Stimulated activated CD4-positive, alpha-beta T cell treated with anti-CD3 and anti-CD28 coated beads, Interleukin-2, amount 100 ng/mL, for 4 hours (primary cell): ENCODE measurements around the gene CFAP100.

Source experiments
- DNase-seq: peaks from one replicate; pipeline ENCODE4 v3.0.0-alpha.2; 2020; ENCODE audit warnings: low read depth

The CFAP100 gene

DNA sequence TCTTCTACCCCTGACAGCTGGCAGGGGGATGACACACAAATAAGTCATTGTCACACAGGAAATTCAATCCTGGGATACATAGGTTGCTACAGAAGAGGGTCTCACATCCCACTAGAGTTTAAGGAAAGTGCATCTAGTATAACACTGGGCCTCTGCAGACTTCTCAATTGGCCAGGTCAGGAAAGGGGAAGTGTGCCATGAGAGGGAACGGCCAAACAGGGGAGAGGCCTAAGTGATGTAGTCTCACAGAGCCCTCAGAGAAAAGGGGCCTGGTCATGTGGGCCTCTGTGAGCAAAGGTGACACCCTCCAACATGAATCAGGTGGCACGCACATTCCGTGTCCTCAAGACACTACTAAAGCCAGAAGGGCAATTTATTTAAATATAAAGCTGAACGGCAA is 69.8 kb downstream of the CFAP100 start:
- DNase-seq = no peak

DNA sequence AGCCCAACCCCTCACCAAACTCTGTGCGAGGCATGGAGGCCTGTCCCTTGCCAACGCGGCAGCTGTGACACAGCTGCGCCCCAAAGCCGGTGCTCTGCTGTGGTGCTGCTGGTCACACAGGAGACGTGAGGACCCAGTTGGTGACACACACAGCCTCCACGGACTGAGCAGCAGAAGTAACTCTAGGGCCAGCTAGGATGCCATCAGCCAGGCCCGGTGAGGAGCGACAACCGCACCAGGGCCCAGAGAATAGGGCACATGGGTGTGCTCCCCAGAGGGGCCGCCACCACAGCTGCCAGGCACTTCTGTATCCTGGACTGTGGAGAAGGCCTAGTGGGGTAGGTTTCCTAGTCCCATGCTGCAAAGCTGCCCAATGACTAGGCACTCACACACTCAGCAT is 70.3 kb downstream of the CFAP100 start:
- no peak for DNase-seq

DNA sequence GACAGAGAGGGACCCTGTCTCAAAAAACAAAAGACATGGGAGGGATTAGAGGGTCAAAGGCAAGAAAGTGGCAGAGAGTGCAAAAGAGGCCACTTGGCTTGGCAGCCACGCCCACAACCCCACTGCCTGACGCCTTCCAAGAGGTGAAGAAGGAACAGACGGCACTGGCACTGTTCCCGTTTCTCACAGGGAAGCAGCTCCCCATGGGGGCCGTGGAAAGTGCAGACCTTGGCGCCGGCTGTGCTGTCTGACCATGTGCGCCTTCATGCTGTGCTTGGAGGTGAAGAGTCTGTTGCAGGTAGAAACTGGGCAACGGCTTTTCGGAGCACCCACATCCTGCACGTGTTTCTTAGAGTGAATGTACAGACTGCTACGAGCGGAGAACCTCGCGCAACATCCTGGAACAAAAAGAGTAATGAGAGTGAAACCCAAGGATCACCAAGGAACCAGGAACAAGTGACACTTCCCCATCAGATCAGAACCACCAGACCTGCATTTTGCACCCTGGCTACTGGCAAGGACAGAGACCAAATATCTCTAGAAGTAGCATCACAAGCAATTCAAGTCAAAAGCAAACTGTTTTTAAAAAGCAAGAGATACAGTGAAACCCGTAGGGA is 71.3 kb downstream of the CFAP100 start:
- DNase-seq = no peak

DNA sequence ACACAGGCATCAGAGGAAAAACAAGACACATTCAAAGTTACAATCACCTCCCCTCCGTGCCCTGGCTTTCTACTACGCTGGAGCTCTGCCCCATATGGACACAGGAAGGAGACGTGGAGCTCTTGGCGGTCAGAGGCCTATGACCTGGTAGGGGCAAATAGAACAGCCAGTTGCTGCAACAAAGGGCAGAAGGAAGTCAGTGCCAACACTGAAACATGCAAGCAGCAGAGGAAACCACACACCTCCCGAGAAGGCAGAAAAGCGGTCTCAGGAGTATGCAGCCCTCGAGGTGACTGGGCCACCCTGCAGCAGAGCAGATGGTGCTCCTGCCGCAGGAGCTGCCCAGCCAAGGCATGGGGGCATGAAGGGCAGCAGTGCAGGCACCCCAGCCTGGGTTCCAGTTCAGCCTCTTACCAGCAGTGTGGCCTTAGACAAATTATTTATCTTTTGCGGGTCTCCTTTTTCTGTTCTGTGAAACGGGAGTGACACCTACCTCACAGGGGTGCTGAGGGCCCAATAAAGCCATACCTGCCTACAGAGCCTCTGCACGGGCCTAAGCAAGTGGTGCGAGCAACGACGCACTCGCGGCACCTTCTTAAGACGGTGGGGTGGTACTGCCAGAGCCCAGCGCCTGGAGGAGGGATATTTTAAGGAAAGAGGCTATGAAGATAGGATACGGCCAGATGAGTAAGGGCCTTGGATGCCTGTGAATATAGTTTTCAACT is 72.3 kb downstream of the CFAP100 start:
- no peak for DNase-seq

DNA sequence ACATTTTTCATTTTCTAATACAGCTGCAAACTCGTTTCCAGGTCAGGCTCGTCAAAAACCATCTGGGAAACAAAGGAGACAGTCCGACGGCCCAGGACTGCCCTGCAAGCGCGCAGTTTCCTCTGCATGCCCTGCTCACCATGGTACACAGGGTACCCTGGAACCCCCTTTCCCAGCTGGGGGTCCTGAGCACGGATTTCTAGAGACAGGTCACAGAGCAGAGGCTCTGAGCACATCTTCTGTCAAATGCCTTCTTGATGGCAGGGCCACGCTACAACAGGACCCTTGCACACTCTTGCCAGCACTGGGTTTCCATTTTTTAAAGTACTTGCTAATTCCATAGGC is 72.9 kb downstream of the CFAP100 start:
- no peak for DNase-seq

DNA sequence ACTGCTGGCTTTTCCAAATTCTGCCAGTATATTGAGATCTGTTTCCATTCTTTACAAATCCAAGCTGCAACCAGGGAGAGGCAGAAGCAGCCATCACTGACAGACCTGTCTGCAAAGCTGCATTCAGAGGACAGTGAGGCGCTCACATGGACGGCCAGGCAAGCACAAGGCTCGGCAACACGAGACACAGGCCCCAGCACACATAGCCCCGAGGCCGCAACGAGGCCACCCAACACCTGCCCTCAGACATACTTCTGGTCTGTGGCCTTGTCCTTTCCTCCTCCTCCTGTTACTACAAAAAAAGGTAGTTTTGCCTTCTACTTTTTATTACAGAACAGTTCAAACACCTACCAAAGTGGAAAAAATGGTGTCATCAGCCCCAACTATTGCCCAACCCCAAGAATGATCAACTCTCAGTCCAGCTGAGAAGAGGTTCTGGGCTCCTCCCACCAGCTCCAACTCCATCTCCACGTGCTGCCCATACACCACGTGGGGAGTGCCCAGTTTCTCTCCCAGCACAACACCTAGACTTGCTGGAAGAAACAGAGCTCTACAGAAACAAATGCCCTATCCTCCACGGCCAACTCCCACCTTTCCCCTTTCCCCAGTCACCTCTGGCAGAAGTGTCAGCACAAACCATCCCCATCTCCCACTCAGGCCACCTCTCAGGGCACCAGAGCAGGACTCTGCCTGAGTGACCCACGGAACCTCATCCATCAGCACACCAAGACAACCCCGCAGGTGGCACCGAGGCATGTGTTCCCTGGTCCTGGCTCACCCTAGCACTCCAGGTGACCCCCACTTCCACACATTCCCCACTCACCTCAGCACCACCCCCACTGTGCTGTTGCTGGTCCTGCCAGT is 73.6 kb downstream of the CFAP100 start:
- no peak for DNase-seq

DNA sequence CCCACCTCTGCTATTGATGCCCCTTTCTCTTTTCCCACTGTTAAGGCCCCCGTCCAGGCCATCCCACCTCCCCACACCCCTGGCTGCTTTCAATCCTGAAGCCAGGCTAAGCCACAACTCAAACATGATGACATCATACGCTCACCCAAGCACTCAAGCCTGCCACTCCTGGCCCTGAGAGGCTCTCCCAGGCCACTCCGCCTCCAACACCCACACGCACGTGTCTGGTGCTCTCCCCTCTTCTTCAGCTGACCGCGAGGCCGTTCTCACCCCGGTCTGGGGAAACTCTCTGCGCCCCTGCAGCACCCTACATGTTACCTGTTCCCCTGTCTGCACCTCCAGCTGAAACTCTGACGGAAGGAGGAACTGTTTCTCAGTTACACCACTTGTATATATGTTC is 74.8 kb downstream of the CFAP100 start:
- no peak for DNase-seq

DNA sequence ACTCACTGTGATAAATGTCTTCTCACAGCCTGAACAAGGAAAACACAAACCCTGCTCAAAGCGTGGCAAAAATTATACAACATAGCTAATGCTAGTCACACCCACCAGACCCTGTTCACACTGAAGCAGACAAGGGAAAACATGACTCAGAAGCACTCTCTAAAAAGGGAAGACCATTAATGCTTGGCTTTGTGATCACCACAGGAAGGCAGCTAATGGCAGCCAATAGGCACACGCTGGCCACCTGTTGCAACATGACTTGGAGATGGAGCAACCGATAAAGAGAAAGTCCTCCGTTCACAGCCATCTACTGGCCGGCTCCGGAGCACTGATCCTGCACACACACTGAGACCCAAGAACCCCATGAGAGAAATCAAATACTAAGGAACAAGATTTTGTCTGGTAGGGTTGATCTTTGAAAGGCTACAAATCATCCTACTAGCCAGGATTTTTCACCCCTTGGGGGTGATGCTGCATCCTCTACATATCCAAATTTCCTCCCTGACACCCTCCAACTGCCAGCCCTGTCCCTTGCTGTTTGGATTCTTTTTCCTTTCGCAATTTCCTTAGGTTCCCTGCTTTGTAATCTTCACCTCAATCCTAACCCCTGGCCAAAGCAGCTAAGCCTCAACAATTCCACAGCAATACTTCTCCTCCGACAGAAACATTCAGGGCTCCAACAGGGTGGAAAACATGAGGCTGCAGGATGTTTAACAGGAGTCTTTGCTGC is 77.7 kb downstream of the CFAP100 start:
- no peak for DNase-seq

DNA sequence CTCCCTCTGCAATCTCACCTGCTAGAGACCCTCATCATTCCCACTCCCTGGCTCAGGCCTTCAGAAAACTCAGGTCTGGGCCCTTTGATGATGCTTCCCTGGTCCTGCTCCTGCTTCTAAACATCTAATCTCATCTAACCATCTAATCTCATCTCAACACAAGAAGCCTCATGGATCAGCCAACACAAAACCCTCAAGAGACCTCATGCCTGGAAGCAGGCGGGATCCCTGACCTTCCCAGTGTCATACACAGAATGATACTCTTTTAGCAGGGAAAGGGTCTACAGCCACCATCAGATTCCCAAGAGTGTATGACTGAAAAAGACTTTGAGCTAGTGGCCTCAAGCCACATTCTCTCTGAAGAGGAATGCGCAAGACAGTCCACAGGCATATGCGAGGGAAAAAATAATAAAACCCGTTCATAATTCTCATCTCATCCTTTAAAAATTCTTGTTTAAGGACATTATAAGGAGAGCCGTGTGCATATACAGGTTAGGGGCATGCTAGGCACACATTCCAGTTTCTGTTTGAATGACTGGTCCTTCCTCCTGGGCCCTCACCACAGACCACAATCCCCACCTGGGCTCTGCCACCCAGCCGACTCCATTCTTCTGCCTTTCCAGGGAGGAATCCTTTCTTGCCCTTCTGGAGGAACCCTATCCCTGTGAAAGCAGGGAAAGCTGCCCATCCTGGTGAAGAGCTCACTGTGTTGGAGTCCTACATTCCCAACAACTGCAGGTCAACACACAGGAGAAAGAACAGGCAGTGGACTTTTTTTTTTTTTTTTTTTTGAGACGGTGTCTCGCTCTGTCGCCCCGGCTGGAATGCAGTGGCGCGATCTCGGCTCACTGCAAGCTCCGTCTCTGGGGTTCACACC is 78.8 kb downstream of the CFAP100 start:
- DNase-seq = no peak

DNA sequence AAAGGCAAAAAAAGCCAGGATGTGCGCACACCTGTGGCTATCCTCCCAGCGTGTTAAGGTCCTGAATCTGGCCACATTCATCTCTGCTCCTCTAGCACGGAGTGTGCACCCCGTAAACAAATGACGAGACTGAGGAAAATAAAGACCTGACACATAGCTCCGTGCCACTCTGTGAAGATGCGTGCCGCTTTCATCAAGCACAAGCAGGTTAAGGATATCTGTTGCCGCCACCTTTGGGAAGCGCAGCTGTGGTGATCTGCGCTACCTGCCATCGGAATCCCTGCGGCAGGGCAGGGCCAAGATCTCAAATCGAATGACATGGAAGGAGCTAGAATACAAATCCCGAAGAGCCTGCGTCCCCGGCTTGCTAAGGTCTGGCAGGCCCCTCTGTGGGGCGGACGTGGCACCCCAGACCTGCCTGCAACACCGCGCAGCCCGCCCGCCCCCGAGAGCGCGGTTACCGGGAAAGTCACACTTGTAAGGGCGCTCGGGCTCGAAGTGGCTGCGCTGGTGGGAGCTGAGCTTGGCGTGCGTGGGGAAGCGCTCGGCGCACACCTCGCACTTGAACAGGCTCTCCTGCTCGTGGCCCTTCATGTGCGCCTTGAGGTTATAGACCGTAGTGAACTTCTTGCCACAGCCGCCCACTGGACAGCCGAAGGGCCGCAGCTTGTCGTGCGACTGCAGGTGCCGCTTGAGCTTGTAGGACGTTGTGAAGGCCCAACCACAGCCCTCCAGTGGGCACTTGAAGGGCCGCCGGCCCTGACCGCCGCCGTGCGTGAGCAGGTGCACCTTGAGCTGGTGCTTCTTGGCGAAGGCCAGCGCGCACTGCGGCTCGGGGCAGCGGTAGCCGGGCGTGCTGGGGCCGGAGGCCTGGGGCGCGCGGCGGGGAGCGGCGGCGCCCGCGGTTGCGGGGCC is 80.0 kb downstream of the CFAP100 start:
- peak; percentile 19 for DNase-seq

DNA sequence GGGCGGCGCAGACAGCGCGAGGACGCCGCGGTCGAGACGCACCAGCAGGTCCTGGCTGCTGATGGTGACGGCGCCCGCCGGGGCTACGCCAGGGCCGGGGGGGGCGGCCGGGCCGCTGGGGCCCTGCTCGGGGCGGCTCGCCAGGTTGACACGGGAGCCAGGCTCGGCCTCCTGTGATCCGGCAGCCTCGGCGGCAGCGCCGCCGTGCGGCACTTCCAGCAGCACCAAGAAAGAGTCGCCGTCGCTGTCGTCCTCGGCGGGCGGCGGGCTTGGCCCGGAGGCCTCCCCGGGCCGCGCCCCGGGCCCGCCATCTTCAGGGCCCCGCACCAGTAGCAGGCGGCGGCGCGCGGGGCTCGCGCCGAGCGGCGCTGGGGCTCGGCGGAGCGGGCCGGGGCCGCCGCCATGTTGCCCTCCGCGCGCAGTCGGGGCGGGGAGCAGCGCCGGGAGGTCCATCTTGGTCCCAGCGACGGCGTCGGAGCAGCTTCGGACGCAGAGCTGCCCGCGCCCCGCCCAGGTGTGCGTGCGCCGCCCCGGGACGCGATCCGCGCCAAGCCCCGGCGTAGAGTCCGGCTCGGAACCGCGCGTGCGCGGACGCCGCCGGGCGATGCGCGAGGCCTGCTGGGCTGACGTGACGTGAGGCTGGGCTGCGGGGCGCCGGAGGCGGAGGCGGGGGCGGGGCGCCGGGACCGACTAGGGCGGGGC is 80.9 kb downstream of the CFAP100 start, which contains the start of gene ZXDC:
Gene ZXDC (minus strand): TSS at position 479 of the 702 bp plus-strand sequence. CDS start 26 bp downstream, at position 453.
- DNase-seq = peak; percentile 90

DNA sequence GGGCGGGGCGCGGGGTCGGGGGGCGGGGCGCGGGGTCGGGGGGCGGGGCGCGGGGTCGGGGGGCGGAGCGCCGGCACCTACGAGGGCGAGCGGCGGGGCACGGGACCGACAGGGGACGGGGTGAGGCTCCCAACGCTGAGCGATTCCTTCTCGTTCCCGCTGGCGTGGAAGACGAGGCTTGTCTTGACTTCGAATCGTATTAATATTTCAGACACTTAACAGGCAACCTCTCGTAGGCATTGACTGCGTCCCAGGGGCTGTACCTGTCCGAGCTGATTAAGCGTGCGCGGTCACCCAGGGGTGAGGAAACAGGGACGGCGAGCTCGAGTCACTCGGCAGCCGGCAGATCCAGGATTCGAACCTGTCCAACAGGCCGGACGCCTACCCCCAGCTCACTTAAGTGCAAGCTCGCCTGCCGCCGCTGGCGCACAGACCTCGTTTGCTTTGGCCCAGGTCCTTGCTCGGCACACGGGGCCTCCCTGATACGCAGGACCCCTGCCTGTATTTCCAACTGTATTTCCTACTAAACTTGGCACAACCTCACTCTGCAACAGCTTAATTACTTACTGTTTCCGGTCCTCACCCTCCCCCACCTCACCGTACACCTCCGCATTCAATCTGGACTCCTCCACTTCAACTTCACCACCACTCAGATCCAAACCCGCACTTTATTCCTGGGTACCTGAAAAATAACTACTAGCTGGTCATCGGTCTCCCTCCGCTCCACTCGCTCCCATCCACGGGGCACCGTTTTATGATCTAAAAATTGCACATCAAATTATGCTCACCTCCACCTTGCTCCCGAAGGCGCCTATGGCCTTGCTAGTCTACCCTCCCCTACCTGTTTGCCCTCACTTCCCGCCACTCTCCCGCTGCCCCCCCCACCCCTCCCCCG is 81.7 kb downstream of the CFAP100 start:
- DNase-seq = no peak

DNA sequence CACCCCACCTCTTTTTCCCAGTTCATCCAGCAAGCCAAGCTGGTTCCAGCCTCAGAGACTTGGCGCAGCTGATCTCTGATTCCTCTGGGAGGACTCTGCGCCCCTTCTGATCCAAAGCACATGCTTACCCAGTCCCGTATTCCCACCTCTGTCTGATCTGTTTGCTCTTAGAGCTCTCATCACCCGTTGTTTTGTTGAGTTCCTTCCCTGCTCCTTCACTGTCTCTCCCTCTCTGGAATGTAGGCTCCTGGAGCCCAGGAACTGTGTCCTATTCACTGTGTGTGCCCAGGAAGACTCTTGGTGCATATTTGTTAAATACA is 82.3 kb downstream of the CFAP100 start:
- no peak for DNase-seq

DNA sequence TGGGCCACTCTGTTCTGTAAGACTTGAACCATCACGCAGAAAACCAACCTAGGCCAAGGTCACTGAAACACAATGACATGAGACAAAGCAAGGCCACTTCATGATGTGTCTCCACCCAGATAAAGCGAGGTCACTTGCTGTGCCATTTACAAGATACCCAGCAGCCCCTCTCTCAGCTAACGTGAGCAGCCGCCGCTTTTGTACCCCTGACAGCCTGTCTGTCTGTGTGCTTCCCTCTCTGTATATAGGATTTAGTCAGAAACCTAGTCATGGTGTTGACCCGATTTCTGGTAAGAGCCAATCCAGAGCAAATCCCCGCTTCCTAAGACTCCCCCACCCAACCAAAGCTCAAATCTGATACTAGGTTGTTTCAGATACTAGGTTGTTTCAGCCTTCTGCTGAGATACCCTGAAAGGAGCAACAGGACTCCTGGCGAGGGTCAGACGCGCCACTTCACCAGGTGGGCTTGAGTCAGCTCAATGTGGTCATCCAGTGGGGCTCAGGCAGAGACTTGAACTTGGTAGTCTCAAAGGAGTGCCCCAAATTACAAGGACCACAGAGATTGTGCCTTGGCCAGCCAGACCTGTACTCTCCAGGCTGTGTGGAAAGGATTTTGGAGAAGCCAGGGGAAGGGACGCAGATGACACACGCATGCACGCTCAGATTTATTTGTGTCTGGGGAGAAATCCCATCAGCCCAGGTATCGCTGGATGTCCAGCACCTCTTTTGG is 84.0 kb downstream of the CFAP100 start:
- no peak for DNase-seq

DNA sequence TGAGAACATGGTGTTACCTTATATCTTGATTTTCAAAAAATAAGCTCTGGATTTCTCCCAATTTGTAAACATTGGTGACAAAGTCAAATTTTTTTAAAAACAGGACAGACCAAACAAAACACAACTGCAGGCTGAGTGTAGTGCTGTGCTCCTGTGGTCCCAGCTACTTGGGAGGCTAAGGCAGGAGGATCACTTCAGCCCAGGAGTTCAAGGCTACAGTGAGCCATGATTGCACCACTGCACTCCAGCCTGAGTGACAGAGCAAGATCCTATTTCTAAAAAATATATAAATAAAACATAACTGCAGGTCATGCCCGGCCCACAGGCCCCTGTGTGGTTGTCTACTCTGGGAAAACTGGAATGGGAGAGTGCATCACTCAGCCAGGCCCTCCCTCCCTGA is 84.9 kb downstream of the CFAP100 start:
- no peak for DNase-seq

DNA sequence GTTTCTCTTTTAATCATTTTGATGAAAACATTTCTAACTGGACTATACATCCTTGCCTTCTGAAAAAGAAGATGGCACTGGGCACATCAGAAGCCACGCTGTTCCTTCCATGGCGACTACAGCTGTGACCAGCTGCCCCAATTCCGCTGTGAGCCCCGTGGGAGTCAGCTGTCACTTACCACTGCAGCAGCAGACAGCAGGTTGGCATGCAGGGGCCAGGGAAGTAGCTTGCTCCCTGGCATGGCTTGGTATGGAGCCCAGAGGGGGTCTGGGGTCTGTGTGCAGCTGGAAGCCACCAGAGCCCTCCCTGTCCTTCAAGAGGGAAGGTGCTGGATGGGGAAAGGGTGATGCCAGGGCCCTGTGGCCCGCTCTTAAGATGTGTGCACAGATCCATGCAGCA is 85.5 kb downstream of the CFAP100 start:
- no peak for DNase-seq

DNA sequence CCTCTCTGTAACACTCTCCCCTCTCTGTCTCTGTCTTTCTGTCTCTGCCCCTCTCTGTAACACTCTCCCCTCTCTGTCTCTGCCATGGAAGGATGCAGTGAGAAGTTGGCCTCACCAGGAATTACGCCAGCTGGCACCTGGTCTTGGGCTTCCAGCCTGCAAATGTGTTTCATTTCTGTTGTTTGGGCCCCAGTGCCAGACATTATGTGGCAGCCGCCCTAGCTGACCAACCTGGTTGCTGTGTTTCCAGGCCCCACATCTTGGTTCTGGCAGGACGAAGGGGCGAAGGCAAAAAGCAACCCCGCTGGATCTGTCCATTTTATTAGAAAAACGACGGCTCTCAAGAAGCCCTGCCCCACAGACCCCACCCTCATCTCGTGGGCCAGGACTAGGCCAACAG is 86.2 kb downstream of the CFAP100 start:
- no peak for DNase-seq
